ENCODE data around the gene FAM98A. TPM values are rescaled to one million over a fixed set of nuclear protein-coding genes. Genes with fewer than 3 reads are reported as not detected.

The FAM98A gene
- total RNA-seq, 1 experiment from 2014 or later: 69.0 TPM

- TF ChIP-seq CTCF (IDR thresholded peaks at IDR 0.05; ENCODE audit: unreplicated experiment): peak; percentile 76
- no TSS peak for BruUV-seq (replicated peaks)
- Mint-ChIP-seq H3K9me3 (ENCODE audit: unreplicated experiment) (no peaks in the 10 kb centered on the region), H3K36me3 (ENCODE audit: insufficient read depth, unreplicated experiment) (peaks cover 40% of the 10 kb centered on the region), H3K4me3 (ENCODE audit: unreplicated experiment) (no peak overlapping the region), H3K27me3 (ENCODE audit: insufficient read depth, unreplicated experiment) (no peaks in the 10 kb centered on the region), H3K4me1 (ENCODE audit: insufficient read depth, unreplicated experiment) (no peaks in the 10 kb centered on the region), H3K27ac (ENCODE audit: low read depth, unreplicated experiment) (no peak overlapping the region)
- CTCF ChIA-PET: interaction anchor here (0.5 to 3.0 kb wide), 41 partner anchors 9 to 987 kb away, joined by 3 to 20 read pairs (median 3); partner anchors contain the start of genes FAM98A and RASGRP3
- POLR2A ChIA-PET: interaction anchor here (0.7 to 3.2 kb wide), 5 partner anchors 12 to 174 kb away, joined by 3 to 12 read pairs (median 3); partner anchors contain the start of genes FAM98A and RASGRP3
- intact Hi-C loops (cut with micrococcal nuclease): loop anchor here (1.0 to 5.0 kb wide), 4 partner anchors 107 to 551 kb away; partner anchors contain the start of gene RASGRP3
- DNase-seq (ENCODE audit: unreplicated experiment): peak; percentile 49
Observed at GRCh38 chr2:33583194-33583938, 15.7 kb downstream of the FAM98A start.

DNA sequence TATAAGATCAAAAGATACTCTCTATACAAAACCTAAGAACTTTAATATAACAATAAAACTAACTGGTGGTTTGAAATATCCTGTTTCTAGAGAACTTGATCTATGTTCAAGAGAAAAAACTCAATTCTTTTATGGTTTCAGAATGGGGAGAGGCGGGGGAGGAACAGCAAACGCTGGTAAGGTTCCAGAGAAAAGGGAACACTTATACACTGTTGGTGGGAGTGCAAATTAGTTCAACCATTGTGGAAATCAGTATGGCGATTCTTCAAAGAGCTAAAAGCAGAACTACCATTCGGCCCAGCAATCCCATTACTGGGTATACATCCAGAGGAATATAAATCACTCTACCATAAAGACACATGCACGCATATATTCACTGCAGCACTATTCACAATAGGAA, 17.2 kb downstream of the FAM98A start:
- DNase-seq (ENCODE audit: unreplicated experiment): no peak
- POLR2A ChIA-PET: interaction anchor here (3.2 kb wide), 1 partner anchor 106 kb away, joined by 12 read pairs; the partner anchor contains the start of gene RASGRP3
- no peak for TF ChIP-seq CTCF (IDR thresholded peaks at IDR 0.05; ENCODE audit: unreplicated experiment)
- H3K27ac Mint-ChIP-seq (ENCODE audit: low read depth, unreplicated experiment): no peak overlapping the region
- BruUV-seq (replicated peaks): no TSS peak
- CTCF ChIA-PET: interaction anchor here (0.6 to 3.0 kb wide), 9 partner anchors 9 to 1025 kb away, joined by 3 to 16 read pairs (median 4); no protein-coding TSS in a partner anchor
- peaks cover 35% of the 10 kb centered on the region for H3K36me3 Mint-ChIP-seq (ENCODE audit: insufficient read depth, unreplicated experiment)
- H3K4me1 Mint-ChIP-seq (ENCODE audit: insufficient read depth, unreplicated experiment): no peaks in the 10 kb centered on the region
- intact Hi-C loops (cut with micrococcal nuclease): loop anchor here (5.0 kb wide), 1 partner anchor 550 kb away; no protein-coding TSS in a partner anchor
- no peaks in the 10 kb centered on the region for H3K27me3 Mint-ChIP-seq (ENCODE audit: insufficient read depth, unreplicated experiment)
- H3K9me3 Mint-ChIP-seq (ENCODE audit: unreplicated experiment): no peaks in the 10 kb centered on the region
- H3K4me3 Mint-ChIP-seq (ENCODE audit: unreplicated experiment): no peak overlapping the region

DNA sequence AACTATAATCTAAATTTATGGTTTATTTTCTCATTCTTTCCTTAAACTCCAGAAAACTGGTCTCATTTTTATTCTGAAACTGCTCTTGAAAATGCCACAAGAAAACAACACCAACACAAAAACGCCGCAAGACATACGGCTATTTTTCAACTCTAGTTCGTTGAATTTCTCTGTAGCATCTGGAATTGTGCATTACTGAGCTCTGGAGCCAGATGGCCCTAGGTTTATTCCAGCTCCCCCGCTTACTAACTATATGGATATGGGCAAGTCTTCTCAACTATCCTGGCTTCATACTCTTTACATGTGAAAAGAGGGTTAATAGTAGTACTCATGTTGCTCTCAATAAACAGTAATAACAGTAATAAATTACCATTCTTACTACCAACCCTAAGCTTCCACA, 19.9 kb downstream of the FAM98A start:
- intact Hi-C loops (cut with micrococcal nuclease): no loop called here
- H3K4me1 Mint-ChIP-seq (ENCODE audit: insufficient read depth, unreplicated experiment): no peaks in the 10 kb centered on the region
- no peaks in the 10 kb centered on the region for H3K27me3 Mint-ChIP-seq (ENCODE audit: insufficient read depth, unreplicated experiment)
- no peak overlapping the region for H3K27ac Mint-ChIP-seq (ENCODE audit: low read depth, unreplicated experiment)
- no TSS peak for BruUV-seq (replicated peaks)
- peaks cover 9% of the 10 kb centered on the region for H3K36me3 Mint-ChIP-seq (ENCODE audit: insufficient read depth, unreplicated experiment)
- no peaks in the 10 kb centered on the region for H3K9me3 Mint-ChIP-seq (ENCODE audit: unreplicated experiment)
- CTCF ChIA-PET: interaction anchor here (0.7 to 1.6 kb wide), 3 partner anchors 48 to 545 kb away, joined by 3 to 4 read pairs (median 3); no protein-coding TSS in a partner anchor
- DNase-seq (ENCODE audit: unreplicated experiment): no peak
- H3K4me3 Mint-ChIP-seq (ENCODE audit: unreplicated experiment): no peak overlapping the region
- TF ChIP-seq CTCF (IDR thresholded peaks at IDR 0.05; ENCODE audit: unreplicated experiment): no peak
- POLR2A ChIA-PET: no interaction called here

DNA sequence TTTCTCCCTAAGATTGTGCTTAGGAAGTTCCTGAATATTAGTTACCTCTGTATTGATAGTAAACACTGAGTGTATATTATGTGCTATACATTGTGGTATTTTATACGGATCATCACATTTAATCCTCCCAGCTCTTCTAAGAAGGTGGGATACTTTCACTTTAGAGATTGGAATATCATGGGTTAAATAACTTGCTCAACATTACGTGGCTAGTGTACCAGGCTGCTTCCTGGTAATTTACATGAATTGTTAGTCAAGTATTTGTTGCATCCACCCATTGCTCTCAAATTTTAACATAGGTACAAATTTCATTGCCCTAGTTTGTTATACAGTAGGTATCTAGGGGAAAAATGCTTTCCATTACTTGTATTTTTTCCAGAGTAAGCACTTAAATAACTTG, 21.4 kb downstream of the FAM98A start:
- H3K36me3 Mint-ChIP-seq (ENCODE audit: insufficient read depth, unreplicated experiment): peaks cover 5% of the 10 kb centered on the region
- no peak overlapping the region for H3K27ac Mint-ChIP-seq (ENCODE audit: low read depth, unreplicated experiment)
- POLR2A ChIA-PET: interaction anchor here (1.4 kb wide), 1 partner anchor 102 kb away, joined by 5 read pairs; the partner anchor contains the start of gene RASGRP3
- H3K27me3 Mint-ChIP-seq (ENCODE audit: insufficient read depth, unreplicated experiment): no peaks in the 10 kb centered on the region
- intact Hi-C loops (cut with micrococcal nuclease): no loop called here
- H3K9me3 Mint-ChIP-seq (ENCODE audit: unreplicated experiment): no peaks in the 10 kb centered on the region
- CTCF ChIA-PET: no interaction called here
- no peaks in the 10 kb centered on the region for H3K4me1 Mint-ChIP-seq (ENCODE audit: insufficient read depth, unreplicated experiment)
- no TSS peak for BruUV-seq (replicated peaks)
- no peak overlapping the region for H3K4me3 Mint-ChIP-seq (ENCODE audit: unreplicated experiment)
- no peak for DNase-seq (ENCODE audit: unreplicated experiment)
- no peak for TF ChIP-seq CTCF (IDR thresholded peaks at IDR 0.05; ENCODE audit: unreplicated experiment)
